NT2/D1 (cell line): ENCODE data around the gene RNASE7.

Source experiments
- SUZ12 ChIP-seq: IDR thresholded peaks from 2 replicates; pipeline ENCODE4 v1.6.1; 2011; ENCODE audit not compliant: insufficient read length, insufficient read depth; ENCODE audit errors: extremely low read depth
- YY1 ChIP-seq: IDR thresholded peaks from 2 replicates; pipeline ENCODE4 v1.6.1; 2011; ENCODE audit not compliant: insufficient read length, insufficient read depth
- ZNF274 ChIP-seq: IDR thresholded peaks from 2 replicates; pipeline ENCODE4 v1.6.1; 2011; ENCODE audit warnings: mild to moderate bottlenecking, low read depth, low read length

DNA sequence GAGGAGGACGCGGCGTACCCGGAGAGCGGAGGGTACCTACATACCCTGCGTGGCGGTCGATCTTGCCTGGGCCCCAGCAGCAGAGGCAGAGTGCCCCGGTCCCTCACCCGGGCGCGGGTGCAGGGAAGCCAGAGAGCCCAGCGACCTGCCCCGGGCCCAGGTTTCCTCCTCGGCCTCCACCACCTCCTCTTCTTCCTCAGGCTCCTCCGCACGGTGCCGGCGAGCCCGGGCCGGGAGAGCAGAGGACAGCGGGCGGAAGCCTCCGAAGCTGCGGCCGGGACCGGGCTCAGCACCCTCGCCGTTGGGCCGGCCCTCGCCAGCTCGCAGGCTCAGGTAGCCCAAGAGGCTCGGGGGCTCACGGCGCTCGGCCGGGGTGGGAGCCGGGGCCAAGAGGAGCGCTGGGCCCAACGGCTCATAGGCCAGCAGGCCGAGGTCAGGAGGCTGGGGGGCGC lies 49.7 kb downstream of the RNASE7 start:
- no peak for TF ChIP-seq ZNF274
- TF ChIP-seq SUZ12: no peak
- no peak for TF ChIP-seq YY1
